Hematopoietic multipotent progenitor cell treated with erythropoietin and hydrocortisone succinate and interleukin-3 and kit ligand, for 8 days (in vitro differentiated cells): ENCODE measurements around the gene GDNF.
A peak's percentile ranks its signal among the peaks of the same experiment; 100 is the strongest.
"Not testable (repeated sequence)": the region's sequence is repeated elsewhere in the genome, so short reads cannot be mapped to it uniquely, and the experiment has no call there.

ENCODE experiments used
- DNase-seq: peaks from one replicate; pipeline ENCODE4 v3.0.0-alpha.2; 2015

The GDNF gene

DNA sequence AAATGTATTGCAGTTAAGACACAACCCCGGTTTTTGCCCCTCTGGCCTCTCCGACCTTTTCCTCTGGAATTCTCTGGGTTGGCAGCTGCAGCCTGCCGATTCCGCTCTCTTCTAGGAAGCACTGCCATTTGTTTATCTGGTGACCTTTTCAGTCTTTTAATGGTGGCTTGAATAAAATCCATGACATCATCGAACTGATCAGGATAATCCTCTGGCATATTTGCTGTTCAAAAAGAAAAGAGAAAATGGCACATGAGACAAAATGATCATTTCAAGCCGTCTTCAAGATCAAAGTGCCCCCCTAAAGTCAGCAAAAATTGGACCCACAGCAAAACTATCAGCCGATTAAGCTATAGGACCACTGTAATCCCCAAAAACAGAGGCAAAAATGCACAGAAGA is 23.9 kb downstream of the GDNF start:
- no peak for DNase-seq

- DNase-seq, result no peak
Observed at GRCh38 chr5:37814699-37815098, 25.1 kb downstream of the GDNF start.

- DNase-seq, result no peak
Observed at GRCh38 chr5:37812365-37812764, 27.5 kb downstream of the GDNF start.

GRCh38 chr5:37811866-37812265 is 28.0 kb downstream of the GDNF start:
- DNase-seq, result no peak

- DNase-seq, result no peak
Observed at GRCh38 chr5:37810311-37810710, 29.5 kb downstream of the GDNF start.

- no peak for DNase-seq
Observed at GRCh38 chr5:37808945-37809344, 30.9 kb downstream of the GDNF start.

DNA sequence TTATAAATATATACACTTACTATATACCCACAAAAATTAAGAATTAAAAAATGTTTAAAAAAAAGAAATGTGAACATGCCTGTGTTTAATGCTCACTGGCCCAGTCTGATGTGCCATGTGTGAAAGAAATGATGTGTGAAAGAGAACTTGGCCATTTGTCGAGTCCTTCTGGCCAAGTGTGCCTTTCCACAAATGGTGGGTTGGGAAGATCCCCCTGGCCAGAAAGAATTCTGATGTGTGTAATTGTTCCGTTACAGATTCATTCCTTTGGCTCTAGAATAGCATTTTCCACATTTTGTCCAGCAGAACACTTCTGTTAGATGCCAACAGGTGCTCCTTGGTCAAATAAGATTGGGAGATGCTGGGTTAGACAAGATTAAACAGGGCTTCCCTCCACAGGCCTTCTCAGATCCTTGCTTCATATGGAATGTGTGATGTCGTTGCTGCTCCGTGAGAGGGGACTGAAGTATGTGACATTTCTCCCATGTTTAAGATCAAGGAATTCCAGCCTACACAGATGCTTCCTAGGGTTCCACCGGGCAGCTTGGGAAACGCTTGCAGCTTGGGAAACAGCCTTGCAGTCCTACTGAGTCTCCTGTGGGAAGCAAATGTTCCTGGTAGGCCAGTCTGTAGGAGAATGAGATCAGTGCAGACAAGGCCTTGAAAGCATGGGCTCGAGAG is 32.1 kb downstream of the GDNF start:
- DNase-seq, result no peak

GRCh38 chr5:37807015-37807414 is 32.8 kb downstream of the GDNF start:
- DNase-seq, result no peak

- DNase-seq, result no peak
Observed at GRCh38 chr5:37806476-37806875, 33.4 kb downstream of the GDNF start.

DNA sequence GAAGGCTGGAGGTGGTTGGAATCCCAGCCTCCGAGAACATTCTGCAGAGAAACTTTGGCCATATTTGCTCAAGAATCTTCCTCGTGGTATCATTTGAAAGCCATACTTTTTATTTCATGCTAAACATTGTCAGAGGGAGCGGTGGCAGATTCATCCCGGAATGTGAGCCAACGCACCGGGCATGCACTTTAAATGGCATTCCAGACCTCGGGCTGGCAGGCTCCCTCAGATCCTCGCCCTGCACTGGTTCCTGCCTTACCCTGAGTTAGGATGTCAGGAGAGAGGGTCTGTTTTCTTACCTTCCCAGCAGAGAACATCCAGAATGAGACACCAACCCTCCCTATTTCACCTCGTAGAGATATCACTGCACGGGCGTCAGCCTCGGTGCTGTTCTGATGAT is 33.8 kb downstream of the GDNF start:
- DNase-seq, result no peak

- no peak for DNase-seq
Observed at GRCh38 chr5:37804401-37804800, 35.4 kb downstream of the GDNF start.

- no peak for DNase-seq
Observed at GRCh38 chr5:37803487-37803886, 36.4 kb downstream of the GDNF start.

DNA sequence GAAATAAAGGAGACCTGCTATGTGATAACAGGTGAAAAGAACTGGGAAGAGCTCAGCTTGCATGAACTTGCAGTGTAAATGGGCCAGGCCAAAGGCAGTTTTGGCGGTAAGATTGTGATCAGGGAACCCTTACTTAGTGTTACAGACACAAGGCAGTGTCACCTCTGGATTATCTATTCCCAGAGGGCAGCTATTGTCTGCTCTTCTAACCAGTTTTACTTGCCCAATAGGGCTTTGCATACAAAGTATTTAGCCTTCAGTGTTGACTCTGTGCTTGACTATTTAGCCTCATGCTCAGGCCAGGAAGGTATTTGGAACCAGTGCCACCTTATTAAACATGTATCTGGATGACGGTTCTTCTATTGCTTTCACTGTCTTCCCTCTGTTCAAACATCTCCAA is 38.3 kb downstream of the GDNF start:
- DNase-seq, result no peak

- no peak for DNase-seq
Observed at GRCh38 chr5:37799865-37800421, 39.9 kb downstream of the GDNF start.

DNA sequence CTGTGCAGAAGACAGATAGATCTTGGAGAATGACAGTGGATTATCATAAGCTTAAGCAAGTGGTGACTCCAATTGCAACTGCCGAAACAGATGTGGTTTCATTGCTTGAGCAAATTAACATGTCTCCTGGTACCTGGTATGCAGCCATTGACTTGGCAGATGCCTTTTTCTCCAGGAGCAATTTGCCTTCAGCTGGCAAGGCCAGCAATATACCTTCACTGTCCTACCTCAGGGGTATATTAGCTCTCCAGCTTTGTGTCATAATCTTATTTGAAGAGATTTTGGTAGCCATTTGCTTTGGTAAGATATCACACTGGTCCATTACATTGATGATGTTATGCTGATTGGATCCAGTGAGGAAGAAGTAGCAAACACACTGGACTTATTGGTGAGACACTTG is 43.4 kb downstream of the GDNF start:
- not testable (repeated sequence) for DNase-seq

- not testable (repeated sequence) for DNase-seq
Observed at GRCh38 chr5:37795292-37795691, 44.5 kb downstream of the GDNF start.

DNA sequence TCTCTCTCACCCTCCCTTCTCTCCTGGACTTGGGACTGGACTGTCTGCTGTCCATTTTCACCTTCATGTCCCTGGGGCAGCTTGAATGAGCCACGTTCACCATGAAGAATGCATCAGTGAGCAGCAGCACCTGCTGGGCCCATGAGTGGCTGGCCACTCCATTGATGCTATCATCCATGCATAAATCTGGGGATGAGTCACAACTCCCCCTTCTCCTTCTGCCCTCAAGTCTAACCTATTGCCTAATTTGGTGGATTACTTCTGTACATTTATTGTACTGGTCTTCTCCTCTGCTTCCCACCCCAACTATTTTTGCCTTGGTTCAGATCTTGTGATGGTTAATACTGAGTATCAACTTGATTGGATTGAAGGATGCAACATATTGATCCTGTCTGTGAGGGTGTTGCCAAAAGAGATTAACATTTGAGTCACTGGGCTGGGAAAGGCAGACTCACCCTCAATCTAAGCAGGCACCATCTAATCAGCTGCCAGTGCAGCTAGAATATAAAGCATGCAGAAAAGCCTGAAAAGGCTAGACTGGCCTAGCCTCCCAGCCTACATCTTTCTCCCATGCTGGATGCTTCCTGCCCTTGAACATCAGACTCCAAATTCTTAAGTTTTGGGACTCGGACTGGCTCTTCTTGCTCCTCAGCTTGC is 46.7 kb downstream of the GDNF start:
- DNase-seq, result no peak

GRCh38 chr5:37791321-37791720 is 48.5 kb downstream of the GDNF start:
- DNase-seq, result no peak

DNA sequence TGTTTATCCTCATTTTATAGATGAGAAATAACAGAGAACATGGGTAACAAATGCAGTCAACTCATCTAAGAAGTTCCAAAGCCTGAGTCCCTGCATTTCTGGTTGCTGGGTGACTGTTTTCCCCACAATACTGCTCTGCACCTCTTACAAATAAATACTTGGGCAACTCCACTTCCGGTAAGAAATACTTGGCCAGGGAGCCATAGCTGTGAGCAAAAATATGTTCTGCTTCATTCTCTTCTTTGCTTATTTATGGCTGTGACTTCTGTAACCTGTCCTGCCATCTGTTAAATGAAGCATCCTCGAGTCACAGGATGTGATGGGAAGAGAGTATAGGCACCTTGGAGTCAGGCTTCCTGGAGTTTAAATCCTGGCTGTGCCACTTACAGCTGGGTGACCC is 49.9 kb downstream of the GDNF start:
- DNase-seq, result no peak

DNA sequence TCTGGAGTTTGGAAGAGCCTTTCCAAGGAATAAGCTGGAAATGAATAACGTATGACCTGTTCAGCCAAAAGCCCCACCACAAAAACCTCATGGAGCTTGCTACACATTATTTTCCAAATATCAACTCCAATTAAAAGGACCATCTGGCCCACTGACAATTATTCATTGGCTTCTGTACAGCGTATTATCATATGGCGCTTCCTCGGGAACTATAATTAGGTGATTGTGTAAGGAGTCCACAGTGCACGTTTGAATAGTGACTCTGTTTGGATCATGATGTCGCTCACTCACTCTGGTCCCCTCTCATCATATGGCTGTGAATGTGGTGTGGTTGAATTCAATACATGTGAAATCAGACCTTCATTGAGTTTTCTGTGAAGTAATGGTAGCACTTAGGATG is 52.1 kb downstream of the GDNF start:
- DNase-seq, result no peak

DNA sequence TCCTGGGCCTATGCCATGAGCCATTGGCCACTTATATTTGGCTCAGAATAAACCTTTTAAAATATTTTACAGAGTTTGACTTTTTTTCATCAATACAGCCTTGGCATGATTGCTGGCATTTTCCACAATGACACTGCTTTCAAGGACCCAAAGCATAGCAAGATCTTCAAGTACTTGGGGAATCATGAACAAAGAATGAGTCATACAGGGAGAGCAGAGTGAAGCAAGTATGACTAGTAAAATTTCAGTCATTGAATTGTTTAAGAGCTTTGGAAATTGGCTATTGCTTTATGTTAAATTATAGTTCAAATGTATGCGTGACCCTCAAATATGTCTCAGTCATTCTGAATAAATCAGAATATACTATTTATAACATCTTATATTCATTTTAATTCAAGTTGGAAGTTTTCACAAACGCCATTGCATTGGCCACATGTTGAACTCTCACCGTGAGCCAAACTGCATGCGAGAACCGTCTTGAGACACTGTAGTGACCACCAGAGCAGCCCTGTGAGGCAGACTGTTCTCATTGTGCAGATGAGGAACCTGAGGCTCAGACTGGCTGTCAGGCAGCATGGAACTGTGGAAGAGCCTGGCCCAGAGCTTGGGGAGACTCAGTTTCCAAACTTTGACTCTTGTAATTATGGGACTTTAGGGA is 52.9 kb downstream of the GDNF start:
- no peak for DNase-seq

DNA sequence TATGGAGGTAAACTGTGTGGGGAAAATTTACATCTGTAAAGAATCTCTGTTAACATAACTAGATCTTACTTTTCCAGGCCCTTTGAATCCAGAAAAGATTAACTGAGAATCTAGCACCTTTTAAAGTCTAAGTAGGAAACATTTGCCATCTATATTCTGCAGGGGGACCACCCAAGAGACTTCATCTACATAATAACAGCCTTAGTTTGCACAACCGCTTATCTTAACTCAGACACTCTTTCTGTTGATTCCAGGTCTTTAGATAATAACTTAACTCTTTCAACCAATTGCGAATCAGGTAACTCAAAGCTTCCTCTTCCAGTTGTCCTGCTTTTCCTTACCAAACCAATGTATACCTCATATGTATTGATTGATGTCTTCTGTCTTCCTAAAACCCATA is 53.4 kb downstream of the GDNF start:
- DNase-seq, result no peak

- peak; percentile 9 for DNase-seq
Observed at GRCh38 chr5:37781409-37781808, 58.4 kb downstream of the GDNF start.
